GM13976 (cell line): ENCODE measurements around the gene TNFRSF11A.

Experiments used
- DNase-seq: peaks from one replicate; pipeline ENCODE4 v3.0.0; 2012; ENCODE audit warnings: low spot score
- in situ Hi-C: fragments of 300-500 bp; cut with MboI; formaldehyde crosslinking; loops from one replicate; pipeline ENCODE4 v1.12.0; 2022; ENCODE audit warnings: low sequenced_read_pairs, mixed read lengths, inconsistent platforms; ENCODE audit not compliant: unreplicated experiment
- TF ChIP-seq, protein P1 (sequence below): IDR thresholded peaks from 2 replicates; pipeline ENCODE4 v1.5.1; 2012; ENCODE audit warnings: borderline replicate concordance, mild to moderate bottlenecking; ENCODE audit not compliant: insufficient read depth; ENCODE audit errors: extremely low read depth, missing control alignments, control extremely low read depth

TNFRSF11A gene

DNA sequence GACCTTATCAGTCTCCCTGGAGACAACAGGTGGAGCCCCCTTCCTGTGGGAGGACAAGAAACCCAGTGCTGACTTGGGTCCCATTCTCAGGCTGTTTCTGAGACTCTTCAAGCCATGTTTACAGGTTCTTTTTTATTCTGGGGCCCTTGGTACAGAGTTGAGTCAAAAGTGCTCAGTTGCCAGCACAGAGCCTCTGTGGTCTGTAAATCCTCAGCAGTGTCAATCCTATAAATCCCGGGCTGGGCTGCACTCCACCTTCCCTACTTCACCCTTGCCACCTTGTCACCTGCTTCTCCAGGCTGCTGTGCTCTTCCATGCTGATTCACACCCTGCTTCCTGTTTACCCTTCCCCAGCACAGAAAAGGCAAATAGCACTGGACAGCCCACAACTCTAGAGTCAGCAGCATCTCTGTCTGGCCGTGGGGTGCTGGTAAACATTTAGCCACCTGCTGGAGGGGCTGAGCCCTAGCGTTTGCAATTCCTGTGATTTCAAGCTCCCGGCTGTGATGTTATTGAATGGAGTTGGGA, 74.7 kb downstream of the TNFRSF11A start:
- in situ Hi-C loops, result no loop called here
- no peak for DNase-seq
- TF ChIP-seq, protein P1, sequence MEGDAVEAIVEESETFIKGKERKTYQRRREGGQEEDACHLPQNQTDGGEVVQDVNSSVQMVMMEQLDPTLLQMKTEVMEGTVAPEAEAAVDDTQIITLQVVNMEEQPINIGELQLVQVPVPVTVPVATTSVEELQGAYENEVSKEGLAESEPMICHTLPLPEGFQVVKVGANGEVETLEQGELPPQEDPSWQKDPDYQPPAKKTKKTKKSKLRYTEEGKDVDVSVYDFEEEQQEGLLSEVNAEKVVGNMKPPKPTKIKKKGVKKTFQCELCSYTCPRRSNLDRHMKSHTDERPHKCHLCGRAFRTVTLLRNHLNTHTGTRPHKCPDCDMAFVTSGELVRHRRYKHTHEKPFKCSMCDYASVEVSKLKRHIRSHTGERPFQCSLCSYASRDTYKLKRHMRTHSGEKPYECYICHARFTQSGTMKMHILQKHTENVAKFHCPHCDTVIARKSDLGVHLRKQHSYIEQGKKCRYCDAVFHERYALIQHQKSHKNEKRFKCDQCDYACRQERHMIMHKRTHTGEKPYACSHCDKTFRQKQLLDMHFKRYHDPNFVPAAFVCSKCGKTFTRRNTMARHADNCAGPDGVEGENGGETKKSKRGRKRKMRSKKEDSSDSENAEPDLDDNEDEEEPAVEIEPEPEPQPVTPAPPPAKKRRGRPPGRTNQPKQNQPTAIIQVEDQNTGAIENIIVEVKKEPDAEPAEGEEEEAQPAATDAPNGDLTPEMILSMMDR, result no peak

DNA sequence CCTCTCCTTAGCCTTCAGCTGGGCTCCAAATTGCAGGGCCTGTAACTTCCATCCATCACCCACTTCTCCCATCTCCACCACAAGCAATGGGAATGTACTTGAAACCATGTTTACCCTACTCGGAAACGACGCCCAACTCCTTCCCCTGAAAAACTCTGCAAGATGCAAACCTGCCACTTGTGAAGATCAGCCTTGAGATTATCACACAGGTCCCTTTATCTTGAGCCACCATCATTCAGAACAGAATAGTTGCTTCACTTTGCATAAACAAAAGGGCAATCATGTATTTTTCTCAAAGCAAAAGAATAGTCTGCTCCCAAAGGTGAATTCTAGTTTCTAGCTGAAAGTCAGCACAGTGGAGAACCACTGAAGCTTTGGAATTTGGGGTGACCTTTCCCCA, 75.8 kb downstream of the TNFRSF11A start:
- TF ChIP-seq, protein P1, result no peak
- DNase-seq, result no peak
- in situ Hi-C loops, result no loop called here

DNA sequence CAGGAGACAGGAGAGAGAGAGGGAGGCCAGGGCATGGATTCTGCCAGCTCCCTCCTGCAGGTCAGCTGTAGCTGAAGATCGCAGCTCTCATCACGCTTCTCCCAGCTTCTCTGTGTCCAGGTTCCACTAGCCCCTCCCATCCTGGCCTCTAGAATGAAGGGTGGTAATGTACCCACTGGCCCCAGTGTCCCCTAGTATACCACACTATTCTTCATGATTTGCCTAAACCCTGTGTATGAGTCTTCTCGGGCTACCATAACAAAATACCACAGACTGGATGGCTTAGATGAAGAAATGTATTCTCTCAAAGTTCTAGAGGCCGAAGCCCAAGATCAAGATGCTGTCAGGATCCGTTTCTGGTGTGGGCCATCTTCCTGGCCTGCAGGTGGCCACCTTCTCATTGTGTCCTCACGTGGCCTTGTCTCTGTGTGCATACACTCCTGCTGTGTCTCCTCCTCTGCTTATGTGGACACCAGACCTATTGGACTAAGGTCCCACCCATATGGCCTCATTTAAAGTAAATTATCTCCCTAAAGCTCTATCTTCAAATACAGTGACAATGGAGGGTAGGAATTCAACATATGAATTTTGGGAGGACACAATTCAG, 77.3 kb downstream of the TNFRSF11A start:
- DNase-seq, result no peak
- in situ Hi-C loops, result no loop called here
- TF ChIP-seq, protein P1, result no peak

DNA sequence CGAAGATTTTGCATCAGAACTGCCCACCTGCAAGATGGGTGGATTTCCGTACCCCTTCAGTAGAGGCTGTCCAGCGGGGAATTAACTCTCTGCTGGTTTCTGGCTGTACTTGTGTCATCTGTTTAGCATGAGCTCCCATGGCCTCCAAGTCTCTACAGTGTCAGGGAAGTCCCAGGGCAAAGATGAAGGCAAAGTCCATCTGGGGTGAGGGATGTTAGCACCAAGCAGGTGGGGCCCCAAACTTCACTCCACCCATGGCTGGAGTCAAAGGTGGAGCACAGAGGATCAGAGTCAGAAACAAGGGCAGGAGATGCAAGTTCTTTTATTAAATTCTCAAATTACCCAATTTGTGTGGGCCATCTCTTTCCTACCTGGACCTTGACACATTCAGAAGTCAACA, 78.0 kb downstream of the TNFRSF11A start:
- no peak for DNase-seq
- in situ Hi-C loops, result no loop called here
- TF ChIP-seq, protein P1, result no peak

DNA sequence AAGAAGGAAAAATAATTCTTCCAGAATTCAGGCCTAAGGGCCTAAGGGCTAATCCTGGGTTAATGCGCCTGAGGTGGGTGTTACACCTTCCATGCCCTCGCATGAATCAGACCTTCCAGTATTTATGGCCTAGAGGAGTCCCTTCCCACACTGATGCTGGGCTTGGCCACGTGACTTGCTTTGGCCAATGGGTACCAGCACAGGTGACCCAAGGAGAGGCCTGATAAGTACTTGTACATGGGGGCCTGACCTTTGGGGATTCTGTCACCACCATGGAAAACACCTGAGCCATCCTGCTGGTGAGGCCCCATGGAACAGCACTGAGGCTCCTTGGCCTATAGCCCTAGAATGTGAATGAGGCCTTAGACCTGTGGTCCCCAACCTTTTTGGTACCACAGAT, 79.8 kb downstream of the TNFRSF11A start:
- no peak for DNase-seq
- in situ Hi-C loops, result no loop called here
- TF ChIP-seq, protein P1, result no peak

DNA sequence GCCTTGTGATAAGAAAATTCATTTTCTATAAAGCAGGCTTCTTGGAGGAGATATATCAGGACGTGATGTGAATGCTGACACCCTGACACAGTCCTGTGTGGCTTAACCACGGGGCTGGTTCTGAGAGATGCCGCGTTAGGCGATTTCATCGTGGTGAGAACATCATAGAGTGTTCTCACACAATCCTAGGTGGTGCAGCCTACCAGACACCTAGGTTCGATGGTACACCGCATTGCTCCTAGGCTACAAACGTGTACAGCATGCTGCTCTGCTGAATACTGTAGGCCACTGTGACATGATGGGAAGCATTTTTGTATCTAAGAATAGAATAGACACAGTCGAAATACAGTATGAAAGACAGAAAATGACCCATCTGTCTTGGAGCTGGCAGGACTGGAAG, 82.5 kb downstream of the TNFRSF11A start:
- in situ Hi-C loops, result no loop called here
- no peak for DNase-seq
- TF ChIP-seq, protein P1, result no peak
